GM21390 (cell line): Measurements from ENCODE around the gene ZP1.
"Not testable (repeated sequence)": the region's sequence is repeated elsewhere in the genome, so short reads cannot be mapped to it uniquely, and the experiment has no call there.

Source experiments
- ATAC-seq: cut with Tn5 transposase; IDR thresholded peaks from one replicate; pipeline ENCODE4 v1.9.1; 2021; ENCODE audit not compliant: unreplicated experiment

The ZP1 gene

DNA sequence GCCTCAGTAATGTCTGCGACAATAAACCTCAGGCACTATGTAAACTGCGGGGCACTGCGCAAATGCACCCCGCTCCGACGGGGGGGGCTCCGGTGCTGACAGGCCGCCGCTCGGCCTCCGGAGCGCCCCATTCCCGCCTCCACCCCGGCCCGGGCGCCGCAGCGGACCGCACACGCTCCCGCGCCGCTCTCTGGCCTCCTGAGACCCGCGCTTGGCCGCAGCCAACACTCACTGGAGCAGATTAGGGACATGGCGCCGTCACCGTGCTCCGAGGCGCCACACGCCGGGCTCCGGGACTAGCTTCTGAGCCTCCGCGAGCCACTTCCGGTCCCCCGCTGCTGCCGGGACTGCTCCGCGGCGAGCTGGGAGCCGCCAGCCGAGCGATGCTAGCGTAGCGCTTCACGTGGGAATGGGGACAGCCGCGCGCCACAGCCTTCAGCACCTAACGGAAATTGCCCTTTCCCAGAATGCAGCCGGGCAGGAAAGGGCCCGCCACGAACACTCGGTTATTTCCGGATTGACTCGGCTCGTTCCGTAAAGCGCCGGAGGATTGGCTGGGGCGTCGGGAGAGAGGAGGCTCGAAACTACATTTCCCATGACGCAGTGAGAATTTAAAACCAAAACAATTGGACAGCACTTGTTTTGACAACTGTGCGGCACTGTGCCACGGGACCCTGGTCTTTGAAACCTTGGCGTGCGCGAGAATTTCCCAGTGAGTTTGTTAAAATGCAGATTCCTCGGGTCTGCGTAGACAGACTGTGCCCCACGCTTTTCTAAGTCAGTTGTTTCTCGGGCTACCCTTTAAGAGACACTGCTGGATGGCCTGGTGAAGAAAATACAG, 39.0 kb downstream of the ZP1 start, which contains the start of gene PRPF19:
PRPF19 (minus strand) TSS at position 454 of the 841 bp plus-strand sequence; CDS start at position 251, 203 bp downstream.
- peak; percentile 70 for ATAC-seq

DNA sequence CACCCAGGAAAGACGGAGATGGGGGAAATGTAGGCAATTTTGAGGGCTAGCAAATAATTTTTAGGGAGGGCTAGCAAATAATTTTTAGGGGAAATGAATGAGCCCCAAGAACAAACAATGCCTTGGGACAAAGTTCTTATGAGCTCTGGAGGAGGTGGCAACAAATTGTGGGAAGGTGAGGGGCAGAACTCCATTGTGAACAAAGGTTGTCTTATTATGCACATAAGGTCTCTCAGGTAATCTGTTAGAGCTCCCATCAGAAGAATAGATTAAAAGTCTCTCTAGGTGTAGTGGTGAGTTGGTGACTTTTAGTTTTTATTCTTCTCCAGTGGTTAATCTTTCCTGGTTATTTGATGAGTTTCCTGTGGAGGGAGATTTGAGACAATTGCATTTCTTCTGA, 41.5 kb downstream of the ZP1 start:
- ATAC-seq: no peak

DNA sequence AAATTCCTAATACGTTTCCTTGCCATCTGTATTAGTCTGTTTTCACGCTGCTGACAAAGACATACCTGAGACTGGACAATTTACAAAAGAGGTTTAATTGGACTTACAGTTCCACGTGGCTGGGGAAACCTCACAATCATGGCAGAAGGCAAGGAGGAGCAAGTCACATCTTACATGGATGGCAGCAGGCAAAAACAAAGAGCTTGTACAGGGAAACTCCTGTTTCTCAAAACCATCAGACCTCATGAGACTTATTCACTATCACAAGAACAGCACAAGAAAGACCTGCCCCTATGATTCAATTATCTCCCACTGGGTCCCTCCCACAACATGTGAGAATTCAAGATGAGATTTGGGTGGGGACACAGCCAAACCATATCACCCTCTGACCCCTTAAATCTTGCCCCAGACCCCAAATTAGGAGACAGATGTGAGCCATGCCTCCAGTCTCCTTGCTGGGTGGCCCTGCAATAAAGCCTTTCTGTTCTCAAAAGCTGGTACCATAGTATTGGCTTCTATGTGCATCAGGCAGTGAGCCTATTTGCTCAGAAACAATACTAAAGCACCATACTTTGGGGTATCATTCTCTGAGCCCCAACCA, 42.4 kb downstream of the ZP1 start:
- ATAC-seq: not testable (repeated sequence)

GRCh38 chr11:60910281-60910687, 42.9 kb downstream of the ZP1 start:
- peak; percentile 37 for ATAC-seq

DNA sequence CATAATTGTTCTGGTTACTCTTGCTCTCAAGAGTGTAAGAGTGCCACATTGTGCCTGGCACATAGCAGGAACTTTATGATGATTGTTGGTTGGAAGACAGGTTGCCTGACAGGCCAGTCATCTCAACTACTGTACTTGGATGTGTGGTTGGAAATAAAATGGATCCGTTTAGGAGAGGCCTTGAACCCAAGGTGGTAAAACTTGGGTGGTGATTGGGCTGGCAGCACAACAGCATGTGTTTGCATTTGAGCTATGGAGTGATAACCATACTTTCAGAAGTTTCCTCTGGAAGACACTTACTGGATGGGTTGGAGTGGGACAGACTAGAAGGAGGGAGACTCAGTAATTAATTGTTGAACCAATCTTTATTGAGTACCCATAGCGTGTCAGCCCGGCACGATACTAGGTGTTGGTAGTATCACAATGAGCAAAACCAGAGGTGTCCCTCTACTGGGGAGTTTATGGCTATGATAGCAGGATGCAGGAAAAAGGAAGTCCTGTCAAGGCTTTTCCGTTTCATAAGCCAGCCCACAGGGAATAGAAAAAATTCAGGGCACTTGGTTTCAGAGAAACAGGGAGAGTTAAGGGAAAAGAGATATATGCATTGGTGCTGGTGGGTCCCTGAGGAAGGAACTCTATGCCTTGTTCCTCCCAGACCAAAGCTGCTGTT, 43.5 kb downstream of the ZP1 start:
- ATAC-seq: no peak

- ATAC-seq: no peak
These were observed 45.0 kb downstream of the ZP1 start for GRCh38 chr11:60912223-60912850.

GRCh38 chr11:60912851-60913528, 45.6 kb downstream of the ZP1 start:
- no peak for ATAC-seq

GRCh38 chr11:60913793-60914632, 46.7 kb downstream of the ZP1 start, which contains the start of gene TMEM109:
TMEM109 (plus strand) TSS chr11:60914158; CDS start chr11:60919694, 5,536 bp downstream.
- ATAC-seq: peak; percentile 37

GRCh38 chr11:60914633-60915247, 47.4 kb downstream of the ZP1 start:
- ATAC-seq: peak; percentile 3

DNA sequence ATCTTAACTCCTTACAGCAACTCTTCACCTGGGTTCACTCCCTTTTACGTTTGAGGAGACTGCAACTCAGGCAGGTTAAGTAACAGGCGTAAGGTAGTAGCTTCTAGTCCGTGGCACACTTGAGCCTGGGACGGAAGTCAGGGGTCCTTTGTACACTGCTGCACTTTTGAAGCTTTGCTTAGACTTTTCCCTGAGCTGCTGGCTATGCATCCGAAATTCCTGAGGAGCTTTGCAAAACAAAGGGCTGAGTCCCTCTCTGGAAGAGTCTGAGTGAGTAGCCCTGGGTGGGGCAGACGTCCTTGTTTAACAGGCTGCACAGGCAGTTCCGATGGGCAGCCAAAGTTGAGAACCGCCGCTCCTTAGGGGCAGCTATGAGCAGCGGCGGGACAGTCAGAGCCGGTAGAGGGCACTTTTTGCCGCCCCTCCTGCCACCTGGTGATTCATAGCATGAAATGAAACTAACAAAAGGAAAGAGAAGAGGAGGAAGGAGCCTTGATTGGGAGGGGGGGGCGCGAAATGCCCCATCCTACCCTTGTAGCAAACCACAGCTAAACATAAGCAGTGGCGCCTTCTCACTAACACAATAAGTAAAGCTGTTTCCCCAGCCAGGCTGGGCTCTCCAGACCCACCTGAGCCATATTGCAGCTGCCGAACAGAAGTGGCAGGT, 48.0 kb downstream of the ZP1 start:
- peak; percentile 50 for ATAC-seq

DNA sequence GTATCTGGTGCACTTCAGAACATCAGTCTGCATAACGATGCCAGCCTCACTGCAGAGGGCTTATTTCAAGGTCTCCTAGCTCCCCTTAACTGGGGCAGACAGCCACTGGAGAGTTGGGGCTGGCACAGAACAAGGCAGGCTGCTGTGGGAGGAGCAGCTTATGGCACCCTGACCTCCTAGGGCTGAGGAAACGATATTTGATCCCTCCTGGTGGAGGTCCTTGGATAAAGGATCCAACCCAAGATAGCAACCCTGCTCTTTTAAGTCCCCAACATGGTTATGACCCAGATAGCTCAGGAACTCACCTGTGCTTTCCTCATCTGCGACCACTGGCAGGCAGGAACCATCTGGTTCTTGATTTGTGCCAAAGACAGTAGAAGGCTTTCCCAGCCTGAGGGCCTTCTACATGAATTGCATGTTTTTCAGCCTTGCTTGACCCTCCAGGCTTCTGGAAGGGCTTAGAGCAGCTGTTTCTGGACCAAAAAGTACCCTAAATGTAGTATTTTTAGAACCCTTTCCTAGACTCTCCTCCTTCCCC, 49.4 kb downstream of the ZP1 start:
- ATAC-seq: no peak

DNA sequence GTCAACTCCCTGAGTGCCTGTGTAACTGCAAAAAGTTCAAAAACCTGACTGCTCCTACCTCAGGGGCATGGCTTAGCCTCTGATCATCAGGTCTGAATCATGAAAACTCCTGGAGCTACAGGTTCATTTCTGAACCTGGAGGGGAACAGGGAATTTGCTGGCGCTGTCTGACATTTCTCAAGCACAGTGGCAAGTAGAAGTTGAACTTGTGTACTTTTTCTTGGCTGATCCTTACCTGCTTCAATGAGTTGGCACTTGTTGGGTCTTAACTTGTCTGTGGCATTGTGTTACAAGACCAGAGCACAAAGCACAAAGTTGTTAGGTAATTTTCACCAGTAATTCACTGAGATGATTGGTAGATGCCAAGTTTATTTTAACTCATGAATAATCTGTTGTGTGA, 49.9 kb downstream of the ZP1 start:
- no peak for ATAC-seq

- ATAC-seq: no peak
These were observed 51.1 kb downstream of the ZP1 start for GRCh38 chr11:60918251-60918938.

- no peak for ATAC-seq
These were observed 51.6 kb downstream of the ZP1 start for GRCh38 chr11:60918939-60919265.

- ATAC-seq: no peak
These were observed 52.0 kb downstream of the ZP1 start for GRCh38 chr11:60919320-60919719.

- no peak for ATAC-seq
These were observed 52.6 kb downstream of the ZP1 start for GRCh38 chr11:60919956-60920355.

- ATAC-seq: no peak
These were observed 53.9 kb downstream of the ZP1 start for GRCh38 chr11:60921259-60921658.

- no peak for ATAC-seq
These were observed 54.5 kb downstream of the ZP1 start for GRCh38 chr11:60921777-60922335.
